ENCODE results near the gene KLF11.

- TF ChIP-seq POLR2A (IDR thresholded peaks at IDR 0.05; ENCODE audit: low read depth, low read length) = no peak
- TF ChIP-seq TAF1 (IDR thresholded peaks at IDR 0.05; ENCODE audit: borderline replicate concordance, low read depth, low read length) = no peak
Measured at GRCh38 chr2:10103179-10103578, 59.8 kb downstream of the KLF11 start.
